ENCODE data around the gene SMARCC2.

SMARCC2 gene

GRCh38 chr12:56189099-56189917 is at the start of gene SMARCC2:
Gene SMARCC2 (minus strand): TSS chr12:56189483. CDS start chr12:56189461, 22 bp downstream.
- peak; percentile 58 to 71 for DNase-seq (ENCODE audit: low read depth in 2 of 2)

- no peak for DNase-seq (ENCODE audit: low read depth in 2 of 2)
These were observed 48.3 kb upstream of the SMARCC2 start for GRCh38 chr12:56237552-56237951.

GRCh38 chr12:56236985-56237384 is 47.7 kb upstream of the SMARCC2 start:
- DNase-seq (ENCODE audit: low read depth in 2 of 2): no peak

- DNase-seq (ENCODE audit: low read depth in 2 of 2): no peak
These were observed 46.8 kb upstream of the SMARCC2 start for GRCh38 chr12:56236091-56236490.

GRCh38 chr12:56234746-56235436 is 45.6 kb upstream of the SMARCC2 start:
- no peak for DNase-seq (ENCODE audit: low read depth in 2 of 2)

GRCh38 chr12:56231184-56231582 is 41.9 kb upstream of the SMARCC2 start:
- no peak for DNase-seq (ENCODE audit: low read depth in 2 of 2)

- DNase-seq (ENCODE audit: low read depth in 2 of 2): no peak
These were observed 41.3 kb upstream of the SMARCC2 start for GRCh38 chr12:56230432-56231183.

- DNase-seq (ENCODE audit: low read depth in 2 of 2): no peak
These were observed 40.7 kb upstream of the SMARCC2 start, which contains the start of gene SLC39A5 for GRCh38 chr12:56229916-56230431. Gene SLC39A5 (plus strand): TSS chr12:56230051. CDS start chr12:56231275, 1,224 bp downstream.

GRCh38 chr12:56229082-56229481 is 39.8 kb upstream of the SMARCC2 start:
- no peak for DNase-seq (ENCODE audit: low read depth in 2 of 2)

- DNase-seq (ENCODE audit: low read depth in 2 of 2): no peak
These were observed 35.7 kb upstream of the SMARCC2 start for GRCh38 chr12:56224954-56225353.

GRCh38 chr12:56224102-56224701 is 34.9 kb upstream of the SMARCC2 start, which contains the start of gene NABP2:
Gene NABP2 (plus strand): TSS chr12:56224342. CDS start chr12:56224857, 515 bp downstream.
- peak; percentile 82 to 88 for DNase-seq (ENCODE audit: low read depth in 2 of 2)

GRCh38 chr12:56223571-56224101 is 34.4 kb upstream of the SMARCC2 start:
- DNase-seq (ENCODE audit: low read depth in 2 of 2): no peak

- no peak for DNase-seq (ENCODE audit: low read depth in 2 of 2)
These were observed 33.2 kb upstream of the SMARCC2 start for GRCh38 chr12:56222531-56222895.

GRCh38 chr12:56221757-56222530 is 32.7 kb upstream of the SMARCC2 start, which contains the start of gene RNF41:
Gene RNF41 (minus strand): TSS chr12:56221922. CDS start chr12:56214047, 7,875 bp downstream.
- DNase-seq (ENCODE audit: low read depth in 2 of 2): peak; percentile 81 to 84

GRCh38 chr12:56221232-56221756 is 32.0 kb upstream of the SMARCC2 start:
- no peak for DNase-seq (ENCODE audit: low read depth in 2 of 2)

GRCh38 chr12:56220611-56221231 is 31.4 kb upstream of the SMARCC2 start:
- DNase-seq (ENCODE audit: low read depth in 2 of 2): no peak

GRCh38 chr12:56219840-56220239 is 30.6 kb upstream of the SMARCC2 start:
- DNase-seq (ENCODE audit: low read depth in 2 of 2): no peak

- DNase-seq (ENCODE audit: low read depth in 2 of 2): no peak
These were observed 27.2 kb upstream of the SMARCC2 start for GRCh38 chr12:56216461-56216860.

GRCh38 chr12:56213878-56214277 is 24.6 kb upstream of the SMARCC2 start:
- DNase-seq (ENCODE audit: low read depth in 2 of 2): no peak

GRCh38 chr12:56212361-56212760 is 23.1 kb upstream of the SMARCC2 start:
- no peak for DNase-seq (ENCODE audit: low read depth in 2 of 2)
